Suprapubic skin (tissue), 4 donors: ENCODE data around the gene EPHB3.

Experiments
- CTCF ChIP-seq, 2 donors: fragments of 200-600 bp in 1 of 2; fragments of 450-650 bp in 1 of 2; sonication (generic) in 1 of 2; IDR thresholded peaks; one replicate each; pipeline ENCODE4 v1.5.1; 2016 to 2019; ENCODE audit warnings: antibody characterized with exemption in 2 of 2, mild to moderate bottlenecking in 1 of 2, moderate library complexity in 1 of 2
- EP300 ChIP-seq: sonication (generic); formaldehyde crosslinking; IDR thresholded peaks from one replicate; pipeline ENCODE4 v1.6.1; 2017; ENCODE audit warnings: antibody characterized with exemption
- POLR2A ChIP-seq, 2 donors: fragments of 450-650 bp; IDR thresholded peaks; one replicate each; pipeline ENCODE4 v1.6.1; 2017; ENCODE audit warnings: antibody characterized with exemption in 2 of 2, mild to moderate bottlenecking in 2 of 2, moderate library complexity in 2 of 2
- POLR2AphosphoS5 ChIP-seq, 3 donors: sonication (generic); formaldehyde crosslinking; IDR thresholded peaks; one replicate each; pipeline ENCODE4 v1.6.1; 2017; ENCODE audit warnings: antibody characterized with exemption in 3 of 3

DNA sequence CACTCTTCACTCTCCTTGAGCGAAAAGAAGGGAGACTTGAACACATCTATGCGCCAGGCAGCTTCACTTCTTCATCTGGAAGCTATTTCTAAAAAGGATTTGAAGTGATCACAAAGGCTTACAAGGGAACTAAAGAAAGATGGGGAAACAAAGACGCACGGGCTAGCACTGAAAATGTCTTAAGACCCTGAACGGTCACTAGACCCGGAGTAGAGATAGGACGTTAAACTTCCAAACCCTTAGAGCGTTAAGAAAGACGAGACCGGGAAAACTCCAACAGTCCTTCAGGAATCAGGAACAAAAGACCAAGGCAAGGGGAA, 47.5 kb upstream of the EPHB3 start:
- no peak for TF ChIP-seq EP300
- TF ChIP-seq CTCF (IDR thresholded peaks at IDR 0.05), result no peak
- no peak for TF ChIP-seq POLR2A (IDR thresholded peaks at IDR 0.05)
- no peak for TF ChIP-seq POLR2AphosphoS5 (IDR thresholded peaks at IDR 0.05)
